Measurements from ENCODE around the gene RAP1GDS1. TPM values are rescaled to one million over a fixed set of nuclear protein-coding genes. Genes with fewer than 3 reads are reported as not detected.

RAP1GDS1 gene
- total and polyA plus RNA-seq, 10 donors: 13.5 to 55.1 (median 46.4) TPM

DNA sequence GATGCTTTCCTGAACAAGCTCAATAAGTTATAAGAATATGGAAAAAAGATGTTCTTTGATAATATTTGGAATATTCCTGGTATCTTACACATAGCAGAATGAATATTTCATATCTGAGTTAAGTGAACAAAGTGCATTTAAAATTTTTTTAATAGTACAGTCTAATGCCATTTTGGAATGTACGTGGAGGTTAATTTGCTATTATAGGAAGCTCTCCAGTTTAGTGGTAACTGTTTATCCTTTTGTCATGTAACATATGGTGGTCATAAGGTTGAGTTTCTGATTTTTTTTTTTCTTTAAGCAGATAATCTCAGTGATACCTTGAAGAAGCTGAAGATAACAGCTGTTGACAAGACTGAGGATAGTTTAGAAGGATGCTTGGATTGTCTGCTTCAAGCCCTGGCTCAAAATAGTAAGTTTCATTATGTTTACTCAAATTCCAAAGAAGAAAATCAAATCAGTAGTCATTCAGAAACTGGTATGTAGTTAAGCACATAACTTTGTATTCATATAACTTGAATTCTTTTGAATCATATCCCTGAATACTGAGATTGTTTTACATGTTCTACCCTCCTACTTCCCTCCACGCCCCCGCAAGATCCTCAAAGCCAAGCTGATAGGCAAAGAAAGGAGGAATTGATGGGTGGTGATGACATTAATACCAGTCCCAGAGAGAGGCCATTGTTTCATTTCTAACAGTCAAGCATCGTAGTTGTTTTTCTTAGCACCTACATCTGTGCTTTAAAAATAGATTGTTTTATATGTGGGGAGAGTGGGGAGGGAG is 32.1 kb downstream of the RAP1GDS1 start:
- DNase-seq: no peak
- WGBS, 5 donors: 83 to 91% (median 86%) methylated on average over 4 of the region's 4 CpGs
- no peak overlapping the region for H3K4me3 ChIP-seq
- H3K27me3 ChIP-seq (replicated peaks in 1 of 7): no peaks in the 10 kb centered on the region
- peaks cover 13 to 70% (median 21%) of the 10 kb centered on the region in 6 donors for H3K4me1 ChIP-seq
- no peaks in the 10 kb centered on the region for H3K9me3 ChIP-seq
- H3K27ac ChIP-seq: no peak overlapping the region
- no peak for TF ChIP-seq POLR2AphosphoS5 (IDR thresholded peaks at IDR 0.05)
- no peak for TF ChIP-seq POLR2A (IDR thresholded peaks at IDR 0.05)
- TF ChIP-seq, protein P1, sequence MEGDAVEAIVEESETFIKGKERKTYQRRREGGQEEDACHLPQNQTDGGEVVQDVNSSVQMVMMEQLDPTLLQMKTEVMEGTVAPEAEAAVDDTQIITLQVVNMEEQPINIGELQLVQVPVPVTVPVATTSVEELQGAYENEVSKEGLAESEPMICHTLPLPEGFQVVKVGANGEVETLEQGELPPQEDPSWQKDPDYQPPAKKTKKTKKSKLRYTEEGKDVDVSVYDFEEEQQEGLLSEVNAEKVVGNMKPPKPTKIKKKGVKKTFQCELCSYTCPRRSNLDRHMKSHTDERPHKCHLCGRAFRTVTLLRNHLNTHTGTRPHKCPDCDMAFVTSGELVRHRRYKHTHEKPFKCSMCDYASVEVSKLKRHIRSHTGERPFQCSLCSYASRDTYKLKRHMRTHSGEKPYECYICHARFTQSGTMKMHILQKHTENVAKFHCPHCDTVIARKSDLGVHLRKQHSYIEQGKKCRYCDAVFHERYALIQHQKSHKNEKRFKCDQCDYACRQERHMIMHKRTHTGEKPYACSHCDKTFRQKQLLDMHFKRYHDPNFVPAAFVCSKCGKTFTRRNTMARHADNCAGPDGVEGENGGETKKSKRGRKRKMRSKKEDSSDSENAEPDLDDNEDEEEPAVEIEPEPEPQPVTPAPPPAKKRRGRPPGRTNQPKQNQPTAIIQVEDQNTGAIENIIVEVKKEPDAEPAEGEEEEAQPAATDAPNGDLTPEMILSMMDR (IDR thresholded peaks at IDR 0.05 in 8 of 11, conservative IDR thresholded peaks at IDR 0.05 in 3 of 11): no peak
- intact Hi-C loops (cut with DNase I; ENCODE audit: low total_unique reads): no loop called here
- peaks cover 0 to 33% (median 2%) of the 10 kb centered on the region in 6 donors for H3K36me3 ChIP-seq

DNA sequence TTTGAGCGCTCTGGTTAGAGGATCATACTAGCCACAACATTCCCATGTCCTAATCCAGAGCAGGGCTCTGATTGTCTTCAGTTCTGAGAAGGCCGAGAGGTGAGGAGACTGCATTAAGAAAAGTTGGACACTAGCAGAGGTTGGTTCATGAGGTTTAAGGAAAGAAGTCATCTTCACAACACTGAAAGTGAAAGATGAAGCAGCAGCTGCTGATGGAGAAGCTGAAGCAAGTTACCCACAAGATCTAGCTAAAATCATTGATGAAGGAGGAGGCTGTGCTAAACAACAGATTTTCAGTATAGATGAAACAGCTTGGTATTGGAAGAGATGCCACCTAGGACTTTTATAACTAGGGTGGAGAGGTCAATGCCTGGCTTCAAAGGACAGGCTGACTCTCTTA is 36.8 kb downstream of the RAP1GDS1 start:
- H3K4me1 ChIP-seq: peaks cover 0 to 27% (median 0%) of the 10 kb centered on the region in 6 donors
- 94 to 97% (median 95%) methylated on average over 2 of the region's 2 CpGs for WGBS, 5 donors
- no peaks in the 10 kb centered on the region for H3K27me3 ChIP-seq (replicated peaks in 1 of 7)
- H3K4me3 ChIP-seq: no peak overlapping the region
- no peak for TF ChIP-seq POLR2A (IDR thresholded peaks at IDR 0.05)
- TF ChIP-seq POLR2AphosphoS5 (IDR thresholded peaks at IDR 0.05): no peak
- TF ChIP-seq, protein P1 (IDR thresholded peaks at IDR 0.05 in 8 of 11, conservative IDR thresholded peaks at IDR 0.05 in 3 of 11): no peak
- H3K27ac ChIP-seq: no peak overlapping the region
- H3K36me3 ChIP-seq: peaks cover 0 to 63% (median 2%) of the 10 kb centered on the region in 6 donors
- no peak for DNase-seq
- peaks cover 0 to 17% (median 10%) of the 10 kb centered on the region in 8 donors for H3K9me3 ChIP-seq
- intact Hi-C loops (cut with DNase I; ENCODE audit: low total_unique reads): no loop called here

DNA sequence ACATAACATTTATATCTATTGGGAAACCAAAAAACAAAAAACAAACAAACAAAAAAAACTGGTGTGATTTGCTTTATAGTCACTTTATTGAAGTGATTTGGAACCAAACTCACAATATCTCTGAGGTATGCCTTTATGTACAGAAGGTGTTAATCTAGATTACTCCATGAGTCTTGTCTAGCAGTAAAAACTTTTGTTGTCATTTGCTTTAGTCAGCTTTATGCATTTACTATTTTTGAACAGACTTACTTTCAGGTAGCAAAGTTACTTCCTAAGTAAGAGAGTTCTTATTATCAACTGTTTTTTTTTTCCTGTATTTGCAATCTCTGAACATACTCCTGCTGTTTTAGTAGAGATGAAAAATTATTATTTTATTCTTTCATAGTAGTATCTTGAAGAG is 39.5 kb downstream of the RAP1GDS1 start:
- H3K27me3 ChIP-seq (replicated peaks in 1 of 7): no peaks in the 10 kb centered on the region
- H3K4me1 ChIP-seq: peaks cover 0 to 9% (median 0%) of the 10 kb centered on the region in 6 donors
- H3K9me3 ChIP-seq: peaks cover 0 to 33% (median 24%) of the 10 kb centered on the region in 8 donors
- intact Hi-C loops (cut with DNase I; ENCODE audit: low total_unique reads): no loop called here
- H3K4me3 ChIP-seq: no peak overlapping the region
- peaks cover 0 to 41% (median 0%) of the 10 kb centered on the region in 6 donors for H3K36me3 ChIP-seq
- TF ChIP-seq POLR2A (IDR thresholded peaks at IDR 0.05): no peak
- TF ChIP-seq, protein P1 (IDR thresholded peaks at IDR 0.05 in 8 of 11, conservative IDR thresholded peaks at IDR 0.05 in 3 of 11): no peak
- TF ChIP-seq POLR2AphosphoS5 (IDR thresholded peaks at IDR 0.05): no peak
- no peak for DNase-seq
- no peak overlapping the region for H3K27ac ChIP-seq

DNA sequence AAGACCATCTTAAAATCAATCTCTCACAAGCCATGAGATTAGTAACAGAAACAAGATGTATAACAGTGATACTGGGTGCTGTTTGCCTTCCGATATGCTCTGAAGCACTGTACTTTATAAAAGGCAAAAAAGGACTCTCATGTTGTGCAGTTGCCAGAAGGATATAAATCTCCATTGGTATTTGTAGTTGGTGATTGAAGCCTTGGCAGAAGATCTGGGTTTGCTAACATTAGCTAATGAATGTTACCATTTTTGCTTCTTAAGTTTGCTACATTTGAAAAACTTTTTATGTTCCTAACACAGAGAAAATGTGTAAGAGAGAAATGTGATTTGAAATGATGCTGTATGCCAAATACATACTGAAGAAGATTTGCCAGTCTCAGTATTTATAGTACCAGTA is 44.4 kb downstream of the RAP1GDS1 start:
- H3K4me3 ChIP-seq: no peak overlapping the region
- no peak overlapping the region for H3K27ac ChIP-seq
- peaks cover 0 to 4% (median 0%) of the 10 kb centered on the region in 6 donors for H3K4me1 ChIP-seq
- H3K27me3 ChIP-seq (replicated peaks in 1 of 7): no peaks in the 10 kb centered on the region
- TF ChIP-seq POLR2A (IDR thresholded peaks at IDR 0.05): no peak
- TF ChIP-seq, protein P1 (IDR thresholded peaks at IDR 0.05 in 8 of 11, conservative IDR thresholded peaks at IDR 0.05 in 3 of 11): no peak
- TF ChIP-seq POLR2AphosphoS5 (IDR thresholded peaks at IDR 0.05): no peak
- H3K9me3 ChIP-seq: peaks cover 0 to 33% (median 24%) of the 10 kb centered on the region in 8 donors
- H3K36me3 ChIP-seq: peaks cover 0 to 15% (median 0%) of the 10 kb centered on the region in 6 donors
- no peak for DNase-seq
- intact Hi-C loops (cut with DNase I; ENCODE audit: low total_unique reads): no loop called here
- WGBS, 5 donors: 80 to 85% (median 83%) methylated on average over 1 of the region's 1 CpG
